Endometrial microvascular endothelial cells (primary cell): Measurements from ENCODE around the gene PFKFB3. TPM values are rescaled to one million over a fixed set of nuclear protein-coding genes. Genes with fewer than 3 reads are reported as not detected.

Source experiments
- in situ Hi-C: cut with HindIII; loops from 2 replicates; pipeline ENCODE4 v1.10.0; 2017; ENCODE audit warnings: low sequenced_read_pairs, low pct_unique_long_range_greater_than_20kb; ENCODE audit errors: inconsistent ontology term
- total RNA-seq: library from RNA; depleted of rRNA; stranded (reverse); fragments of >200 nt; gene quantifications from one replicate; pipeline ENCODE4 v1.2.3, GENCODE V29; 2015; ENCODE audit errors: inconsistent ontology term

The PFKFB3 gene
- total RNA-seq, 1 donor from 2014 or later: 31.9 TPM

DNA sequence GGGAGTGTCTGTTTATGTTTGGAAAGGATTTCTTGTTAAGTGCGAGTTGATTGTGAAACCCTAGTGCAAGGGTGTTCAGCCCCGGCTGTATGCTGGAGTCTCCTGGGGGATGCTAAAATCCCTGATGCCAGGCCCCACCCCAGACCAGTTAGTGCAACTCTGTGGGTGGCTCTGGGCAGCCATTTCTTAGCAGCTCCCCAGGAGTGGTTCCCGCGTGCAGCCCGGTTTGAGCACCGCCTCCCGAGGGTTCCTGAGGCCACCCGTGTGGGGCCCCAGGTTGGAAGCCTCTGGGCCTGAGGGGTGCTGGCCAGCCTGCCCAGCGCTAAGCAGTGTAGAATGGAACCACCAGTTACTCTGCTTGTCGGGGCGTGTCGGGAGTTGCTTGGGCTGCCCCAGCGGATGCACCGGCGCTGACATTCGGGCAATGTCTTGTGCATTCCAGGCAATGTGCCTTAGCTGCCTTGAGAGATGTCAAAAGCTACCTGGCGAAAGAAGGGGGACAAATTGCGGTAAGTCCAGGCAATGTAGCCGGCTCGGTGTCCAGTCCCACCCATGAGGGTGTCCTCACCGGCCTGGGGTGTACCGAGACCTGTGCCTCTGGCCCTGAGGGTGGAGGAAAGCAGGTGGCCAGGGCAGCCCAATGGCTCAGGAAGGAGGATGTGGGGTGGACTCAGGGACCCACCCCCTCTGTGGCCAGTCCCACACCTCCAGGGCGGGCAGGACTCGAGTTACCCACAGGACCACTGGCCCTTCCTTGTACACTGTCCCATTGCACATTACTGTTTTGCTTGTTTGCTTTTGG, 13.2 kb downstream of the PFKFB3 start:
- in situ Hi-C loops: no loop called here

DNA sequence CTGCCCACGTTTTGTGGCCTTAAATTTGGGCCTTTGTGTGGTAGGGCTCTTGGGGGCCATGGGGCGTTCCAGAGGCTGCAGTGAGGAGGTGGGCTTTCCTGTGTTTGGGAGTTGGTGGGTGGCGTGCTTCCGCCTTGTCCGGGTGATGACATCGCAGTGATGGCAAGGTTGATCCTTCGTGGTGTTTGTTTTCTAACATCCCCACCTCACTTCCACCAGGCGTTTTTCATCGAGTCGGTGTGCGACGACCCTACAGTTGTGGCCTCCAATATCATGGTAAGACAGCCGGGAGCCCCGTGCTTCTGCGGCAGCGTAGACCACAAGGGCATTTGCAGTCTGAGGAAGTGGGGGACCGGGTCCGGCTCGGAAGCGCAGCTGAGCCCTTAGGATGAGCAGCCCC, 14.2 kb downstream of the PFKFB3 start:
- in situ Hi-C loops: no loop called here

DNA sequence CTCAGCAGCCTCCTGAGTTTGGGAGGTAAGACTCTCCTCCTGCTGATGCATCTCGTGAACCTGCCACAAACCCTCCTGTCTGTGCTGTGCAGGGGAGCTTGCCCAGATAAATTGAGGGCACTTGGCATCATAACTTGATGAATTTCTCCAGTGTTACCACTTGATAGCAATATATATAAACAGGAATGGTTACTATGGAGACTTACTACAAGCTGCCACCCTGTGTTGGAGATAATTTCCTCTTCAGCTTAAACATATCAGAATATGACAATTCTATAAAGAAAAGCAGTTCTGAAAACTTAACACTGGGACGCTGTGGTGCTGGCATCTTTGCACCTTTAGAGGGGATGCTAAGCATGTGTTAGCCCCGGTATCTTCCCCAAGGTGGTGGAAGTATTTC, 14.9 kb downstream of the PFKFB3 start:
- in situ Hi-C loops: no loop called here

DNA sequence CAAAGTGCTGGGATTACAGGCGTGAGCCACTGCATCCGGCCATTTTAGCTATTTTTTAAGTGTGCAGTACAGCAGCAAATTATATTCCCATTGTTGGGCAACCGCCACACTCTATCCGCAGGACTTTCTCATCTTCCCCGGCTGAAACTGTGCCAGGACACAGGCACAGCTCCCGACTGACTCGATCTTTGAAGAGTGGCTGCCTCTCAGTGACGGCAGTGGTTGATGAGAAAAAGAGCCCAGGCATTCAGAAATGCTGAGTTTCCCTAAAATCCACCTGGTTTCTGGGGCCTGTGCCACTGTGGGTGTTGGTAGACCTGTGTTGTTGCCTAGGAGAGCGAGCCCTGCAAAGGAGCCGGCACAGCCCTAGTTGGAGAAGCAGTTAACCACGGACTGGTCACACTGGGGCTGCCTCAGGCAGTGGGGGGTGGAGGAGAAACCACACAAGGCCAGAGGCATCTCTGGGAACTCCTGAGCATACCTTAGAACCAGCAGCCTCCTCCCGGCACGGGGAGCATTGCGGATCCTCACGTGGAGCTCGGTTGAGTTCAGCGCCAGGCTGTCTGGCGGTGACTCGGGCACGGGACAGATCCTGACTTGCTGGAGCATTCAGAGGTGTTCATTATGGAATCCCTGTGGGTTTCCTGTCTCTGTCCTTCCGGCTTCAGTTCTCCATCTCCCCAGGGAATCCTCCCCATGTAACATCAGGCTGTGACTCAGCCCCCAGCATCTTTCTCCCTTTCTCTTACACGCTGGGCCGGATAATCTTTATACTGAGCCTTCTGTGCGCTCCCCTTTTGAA, 16.2 kb downstream of the PFKFB3 start:
- in situ Hi-C loops: no loop called here

DNA sequence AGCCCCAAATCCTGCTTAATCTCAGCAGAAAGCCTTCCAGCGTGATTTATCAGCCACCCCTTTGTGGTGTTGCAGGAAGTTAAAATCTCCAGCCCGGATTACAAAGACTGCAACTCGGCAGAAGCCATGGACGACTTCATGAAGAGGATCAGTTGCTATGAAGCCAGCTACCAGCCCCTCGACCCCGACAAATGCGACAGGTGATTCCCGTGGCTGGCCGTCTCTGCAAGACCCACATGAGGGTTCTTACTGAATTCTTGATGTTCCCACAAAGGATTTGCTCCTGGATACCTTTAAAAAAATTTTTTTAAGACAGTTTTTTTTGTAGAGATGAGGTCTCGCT, 16.7 kb downstream of the PFKFB3 start:
- in situ Hi-C loops: no loop called here

DNA sequence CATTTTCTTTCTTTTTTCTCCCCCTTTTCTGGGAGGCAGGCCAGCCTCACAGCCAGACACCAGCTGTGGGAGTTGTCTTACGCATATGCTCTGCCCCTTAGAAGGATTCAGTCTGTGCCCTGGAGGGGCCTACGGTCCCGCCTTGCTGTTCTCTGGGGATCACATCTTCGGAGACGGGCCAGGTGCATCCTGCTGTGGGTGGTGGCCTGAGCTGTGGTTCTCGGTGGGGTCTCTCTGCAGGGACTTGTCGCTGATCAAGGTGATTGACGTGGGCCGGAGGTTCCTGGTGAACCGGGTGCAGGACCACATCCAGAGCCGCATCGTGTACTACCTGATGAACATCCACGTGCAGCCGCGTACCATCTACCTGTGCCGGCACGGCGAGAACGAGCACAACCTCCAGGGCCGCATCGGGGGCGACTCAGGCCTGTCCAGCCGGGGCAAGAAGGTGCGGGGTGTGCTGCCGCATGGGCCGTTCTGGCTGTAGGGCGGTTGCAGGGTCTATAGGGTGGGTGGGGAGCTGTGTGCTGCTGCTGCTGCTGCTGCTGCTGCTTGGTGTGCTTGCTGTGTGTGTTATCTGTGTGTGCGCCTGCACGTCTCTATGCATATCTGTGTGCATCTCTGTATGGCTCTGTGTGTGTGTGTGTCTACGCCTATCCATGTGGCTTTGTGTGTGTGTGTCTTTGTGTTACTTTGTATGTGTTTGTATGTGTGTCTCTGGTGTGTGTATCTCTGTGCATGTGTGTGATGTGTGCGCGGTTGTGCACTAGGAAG, 17.9 kb downstream of the PFKFB3 start:
- in situ Hi-C loops: no loop called here

DNA sequence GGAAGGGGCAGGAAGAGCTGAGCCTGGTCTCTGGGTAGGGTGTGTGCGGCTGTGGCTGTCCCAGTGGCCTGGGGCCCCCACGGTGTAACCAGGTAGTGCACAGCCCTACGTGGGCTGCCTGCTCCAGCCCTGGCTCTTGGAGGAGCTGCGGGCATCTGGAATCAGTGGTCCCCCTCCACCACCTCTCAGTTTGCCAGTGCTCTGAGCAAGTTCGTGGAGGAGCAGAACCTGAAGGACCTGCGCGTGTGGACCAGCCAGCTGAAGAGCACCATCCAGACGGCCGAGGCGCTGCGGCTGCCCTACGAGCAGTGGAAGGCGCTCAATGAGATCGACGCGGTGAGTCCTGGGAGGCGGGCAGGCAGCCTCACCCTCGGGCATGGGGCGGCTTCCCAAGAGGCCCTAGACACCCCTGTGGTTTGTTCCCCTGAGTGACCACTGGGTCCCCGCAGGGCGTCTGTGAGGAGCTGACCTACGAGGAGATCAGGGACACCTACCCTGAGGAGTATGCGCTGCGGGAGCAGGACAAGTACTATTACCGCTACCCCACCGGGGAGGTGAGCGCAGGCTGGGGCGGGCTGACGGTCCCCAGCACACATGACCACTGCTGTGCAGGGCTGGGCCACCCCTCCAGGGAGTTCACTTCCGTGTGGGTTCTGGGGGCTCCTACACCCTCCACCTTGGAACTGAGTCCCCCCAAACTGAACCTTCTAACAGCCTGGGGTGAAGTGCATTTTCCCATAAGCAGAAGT, 18.6 kb downstream of the PFKFB3 start:
- in situ Hi-C loops: no loop called here

DNA sequence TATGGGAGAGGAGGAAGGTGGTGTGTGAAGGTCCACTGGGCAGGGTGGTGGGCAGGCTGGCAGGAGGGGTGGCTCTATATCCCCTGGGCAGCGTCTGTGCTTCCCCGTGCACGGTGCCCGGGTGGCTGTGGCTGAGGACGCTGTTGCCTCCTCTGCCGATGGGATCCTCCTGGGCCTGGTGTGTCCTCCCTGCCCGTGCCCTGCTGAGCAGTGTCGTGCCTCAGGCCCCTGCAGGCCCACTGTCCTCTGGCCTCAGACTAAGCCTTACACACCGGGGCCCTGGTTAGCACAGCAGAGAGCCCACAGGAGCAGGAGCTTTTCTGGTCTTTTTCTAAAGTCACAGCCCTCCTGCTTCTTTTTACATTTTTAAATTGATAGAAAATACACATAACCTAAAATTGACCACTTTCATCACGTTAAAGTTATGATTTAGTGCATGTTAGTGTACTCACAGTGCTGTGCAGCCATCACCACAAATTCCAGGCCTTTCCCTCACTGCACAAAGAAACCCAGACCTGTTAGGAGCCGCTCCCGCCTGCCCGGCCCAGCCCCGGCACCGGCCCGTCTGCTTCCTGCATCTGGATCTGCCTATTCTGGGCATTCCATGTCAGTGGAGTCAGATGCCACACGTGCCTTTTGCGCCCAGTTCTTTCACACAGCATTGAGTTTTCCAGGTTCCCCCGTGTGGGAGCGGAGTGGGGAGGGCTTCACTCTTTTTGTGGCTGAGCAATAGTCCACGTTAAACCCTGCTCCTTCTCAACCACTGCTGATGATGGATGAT, 19.4 kb downstream of the PFKFB3 start:
- in situ Hi-C loops: no loop called here

DNA sequence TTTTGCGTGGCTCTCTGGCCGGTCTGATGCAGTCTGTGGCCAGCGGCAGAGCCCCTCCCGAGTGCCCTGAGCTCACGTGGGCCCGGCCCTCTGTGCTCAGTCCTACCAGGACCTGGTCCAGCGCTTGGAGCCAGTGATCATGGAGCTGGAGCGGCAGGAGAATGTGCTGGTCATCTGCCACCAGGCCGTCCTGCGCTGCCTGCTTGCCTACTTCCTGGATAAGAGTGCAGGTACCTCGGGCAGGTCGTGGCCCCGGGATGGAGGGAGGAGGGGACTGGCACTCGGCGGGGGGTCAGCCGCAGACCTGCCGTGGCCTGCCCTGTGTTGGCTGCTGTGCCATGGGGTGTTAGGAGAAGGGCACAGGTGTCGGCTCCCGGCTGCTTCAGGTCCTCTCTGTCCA, 20.0 kb downstream of the PFKFB3 start:
- in situ Hi-C loops: no loop called here

DNA sequence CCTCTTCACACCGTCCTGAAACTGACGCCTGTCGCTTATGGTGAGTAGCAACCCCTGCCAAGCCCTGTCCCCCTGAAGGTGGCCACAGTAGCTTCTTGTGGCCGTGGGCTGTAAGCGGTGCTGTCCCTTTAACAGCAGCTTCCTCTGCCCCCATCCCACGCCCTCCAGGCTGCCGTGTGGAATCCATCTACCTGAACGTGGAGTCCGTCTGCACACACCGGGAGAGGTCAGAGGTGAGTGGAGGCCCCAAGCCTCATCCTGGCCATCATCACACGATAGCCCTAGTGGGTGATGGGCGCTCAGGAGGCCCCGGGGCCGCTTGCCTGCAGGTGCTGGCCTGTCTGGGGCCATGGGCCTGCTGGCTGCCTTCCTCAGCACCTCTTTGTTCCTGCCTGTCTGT, 21.2 kb downstream of the PFKFB3 start:
- in situ Hi-C loops: no loop called here

DNA sequence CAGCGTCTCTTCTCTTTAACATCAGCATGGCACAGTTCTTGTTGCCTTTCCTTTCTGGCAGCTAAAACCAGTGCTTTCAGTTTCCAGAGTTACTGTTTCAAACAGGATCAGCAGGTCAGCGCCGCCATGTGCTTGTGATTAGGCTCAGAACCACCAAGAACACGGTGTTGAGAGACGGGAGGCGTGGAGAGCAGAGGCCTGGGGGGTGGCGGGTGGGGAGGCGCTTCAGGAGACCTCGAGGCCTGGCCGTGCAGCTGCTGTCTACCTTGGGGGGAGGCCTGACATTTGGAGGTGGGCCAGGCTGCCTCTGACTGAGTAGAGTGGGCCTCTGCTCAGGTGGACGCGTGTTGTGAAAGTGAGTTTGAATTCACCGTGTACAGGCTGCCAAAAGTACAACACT, 22.0 kb downstream of the PFKFB3 start:
- in situ Hi-C loops: no loop called here

DNA sequence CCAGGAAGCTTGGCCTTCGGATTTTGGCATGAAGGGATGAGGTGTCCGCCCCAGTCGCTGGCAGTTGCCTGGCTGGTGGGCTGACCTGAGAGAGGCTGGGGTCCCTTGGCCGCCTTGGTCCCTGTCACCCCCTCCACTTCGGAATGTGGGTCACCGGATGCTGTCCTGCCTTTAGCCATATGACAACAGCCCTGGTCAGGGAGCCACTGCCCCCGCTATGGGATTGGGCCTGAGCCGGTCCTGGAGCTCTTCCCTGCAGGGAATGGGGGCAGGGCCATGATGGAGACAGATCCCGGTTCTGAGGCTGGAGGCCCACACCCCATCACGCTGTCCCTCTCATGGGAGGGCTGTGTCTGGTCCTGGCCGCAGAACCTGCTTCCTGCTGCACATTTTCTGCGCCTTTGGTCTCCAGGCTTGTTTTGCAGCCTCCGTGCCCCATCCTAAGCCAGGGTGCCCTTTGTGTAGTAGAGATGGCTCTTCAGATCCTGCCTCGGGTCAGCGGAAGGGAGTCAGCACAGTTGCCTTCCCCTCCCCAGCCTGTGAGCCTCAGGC, 22.6 kb downstream of the PFKFB3 start:
- in situ Hi-C loops: no loop called here

DNA sequence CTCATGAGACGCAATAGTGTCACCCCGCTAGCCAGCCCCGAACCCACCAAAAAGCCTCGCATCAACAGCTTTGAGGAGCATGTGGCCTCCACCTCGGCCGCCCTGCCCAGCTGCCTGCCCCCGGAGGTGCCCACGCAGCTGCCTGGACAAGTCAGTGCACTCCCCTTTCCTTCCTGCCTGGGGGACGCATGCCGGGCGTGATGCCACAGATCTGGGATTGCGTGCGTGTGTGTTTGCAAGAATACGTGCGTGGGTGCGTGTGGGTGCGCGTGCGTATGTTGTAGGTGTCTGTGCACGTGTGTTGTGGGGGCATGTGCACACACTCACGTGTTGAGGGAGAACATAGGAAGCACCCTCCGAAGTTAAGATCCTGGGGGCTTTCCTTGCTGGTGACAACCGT, 23.5 kb downstream of the PFKFB3 start:
- in situ Hi-C loops: no loop called here

DNA sequence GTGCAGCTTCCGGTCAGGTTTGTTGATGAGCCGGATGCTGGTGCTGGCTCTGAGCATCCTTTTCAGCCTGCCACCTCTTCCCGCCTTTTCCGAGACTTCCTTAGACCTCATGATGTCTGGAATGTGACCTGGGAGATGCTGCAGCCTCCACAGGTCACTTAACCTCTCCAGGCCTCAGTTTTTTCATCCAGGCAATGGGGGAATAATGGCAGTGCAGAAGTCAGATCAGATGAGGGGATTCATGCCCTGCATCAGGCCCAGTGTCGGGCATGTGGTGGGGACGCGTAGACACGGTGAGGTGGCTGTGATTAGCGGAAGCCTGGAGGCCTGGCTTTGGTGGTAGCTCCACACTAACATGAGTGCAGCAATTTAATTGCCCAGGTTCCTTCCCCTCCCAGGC, 24.6 kb downstream of the PFKFB3 start:
- in situ Hi-C loops: no loop called here

DNA sequence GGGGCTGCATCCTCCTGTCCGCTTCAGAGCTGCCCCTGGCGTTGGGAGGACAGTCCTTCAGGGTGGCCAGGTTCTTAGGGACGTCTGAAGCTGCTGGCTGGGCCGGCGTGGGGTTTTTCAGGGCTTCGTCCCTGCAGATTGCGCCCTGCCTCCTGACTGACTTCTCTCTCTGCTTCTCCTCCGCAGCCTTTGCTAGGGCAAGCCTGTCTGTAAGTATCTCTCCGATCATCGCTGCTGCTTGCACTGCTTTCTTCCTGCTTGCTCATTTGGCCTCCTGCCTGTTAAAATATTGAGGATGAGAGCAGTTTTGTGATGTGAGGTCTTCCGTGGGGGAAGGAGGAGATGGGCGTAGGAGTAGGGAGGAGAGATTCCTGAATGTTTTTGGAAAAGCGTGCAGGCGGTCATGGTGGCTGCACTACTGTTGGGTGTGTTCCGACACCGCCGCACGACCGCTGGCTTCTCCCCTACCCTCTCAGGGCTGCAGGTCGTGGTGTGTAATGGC, 25.3 kb downstream of the PFKFB3 start:
- in situ Hi-C loops: no loop called here

DNA sequence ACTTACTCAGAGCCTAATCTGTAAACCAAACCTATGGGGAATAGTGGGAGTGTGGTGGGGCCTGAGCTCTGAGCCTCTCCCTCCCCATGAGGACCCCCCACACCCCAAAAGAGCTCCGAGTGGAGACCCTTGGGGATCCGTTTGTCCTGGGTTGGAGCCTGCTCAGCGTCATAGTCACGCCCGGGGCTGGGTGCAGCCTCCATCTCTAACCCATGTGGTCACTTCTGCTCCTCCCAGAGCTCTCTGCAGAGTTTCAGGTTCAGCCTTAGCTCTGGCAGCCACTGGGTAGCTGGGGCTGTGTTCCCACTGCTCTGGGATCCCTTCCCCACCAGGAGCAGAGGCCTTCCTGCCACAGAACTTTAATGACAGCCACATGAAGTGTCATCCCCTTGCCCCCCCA, 25.9 kb downstream of the PFKFB3 start:
- in situ Hi-C loops: no loop called here

DNA sequence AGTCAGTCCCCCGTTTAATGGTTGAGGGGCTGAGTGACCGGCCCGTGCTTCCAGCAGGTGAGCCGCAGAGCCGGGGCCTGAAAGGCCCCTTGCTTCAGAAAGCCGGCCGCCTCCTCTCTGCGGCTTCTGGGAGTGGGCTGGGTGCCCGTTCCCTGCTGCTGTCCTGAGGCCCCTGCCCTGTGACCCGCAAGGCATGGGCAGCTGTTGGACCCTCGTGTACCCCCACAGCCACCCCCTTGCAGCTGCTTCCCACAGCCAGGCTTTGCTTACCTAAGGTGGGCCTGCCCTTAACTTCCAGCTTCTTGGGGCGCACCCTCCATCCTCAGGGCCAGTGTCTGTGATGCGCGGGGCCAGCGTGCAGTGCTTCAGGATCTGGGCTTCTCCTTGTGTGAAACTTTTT, 26.6 kb downstream of the PFKFB3 start:
- in situ Hi-C loops: no loop called here

DNA sequence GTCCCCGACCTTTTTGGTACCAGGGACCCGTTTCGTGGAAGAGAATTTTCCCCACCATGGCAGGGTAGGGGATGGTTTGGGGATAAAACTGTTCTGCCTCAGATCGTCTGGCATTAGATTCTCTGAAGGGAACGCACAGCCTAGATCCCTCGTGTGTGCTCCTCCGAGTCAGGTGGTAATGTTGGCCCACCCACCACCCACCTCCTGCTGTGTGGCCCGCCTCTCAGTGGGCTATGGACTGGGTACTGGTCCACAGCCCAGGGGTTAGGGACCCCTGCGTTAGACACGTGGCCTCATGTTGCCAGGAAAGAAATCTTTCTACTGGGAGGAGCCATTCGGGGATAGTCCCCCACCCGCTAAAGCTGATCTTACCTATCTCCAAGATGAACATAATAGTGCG, 27.0 kb downstream of the PFKFB3 start:
- in situ Hi-C loops: no loop called here
